Posterior vena cava (tissue), 2 donors: ENCODE results near the gene KRTAP12-3. TPM values are rescaled to one million over a fixed set of nuclear protein-coding genes. Genes with fewer than 3 reads are reported as not detected.
"Not testable (repeated sequence)": the region's sequence is repeated elsewhere in the genome, so short reads cannot be mapped to it uniquely, and the experiment has no call there.

Experiments used
- DNase-seq: peaks from one replicate; pipeline ENCODE4 v3.0.0-alpha.2; 2020; ENCODE audit warnings: low spot score
- intact Hi-C, 2 donors: fragments of 100-400 bp; cut with DNase I; formaldehyde crosslinking; loops; one replicate each; pipeline versions ENCODE4 v1.14.1 to v1.14.2; 2022 to 2023
- total RNA-seq, 2 donors: library from RNA; stranded (reverse); fragmentation: NEBNext Ultra II Directional; extraction: Animal tissue kit (Norgen Biotek cat#: 25700); gene quantifications; one replicate each; pipeline ENCODE4 v1.2.1, GENCODE V29; 2021
- donor health status: DM: yes; HTN: yes; CAD: no.
- donor health status: DM: yes; HTN: yes; CAD: no.

The KRTAP12-3 gene
- total RNA-seq, 2 donors from 2014 or later = not detected

DNA sequence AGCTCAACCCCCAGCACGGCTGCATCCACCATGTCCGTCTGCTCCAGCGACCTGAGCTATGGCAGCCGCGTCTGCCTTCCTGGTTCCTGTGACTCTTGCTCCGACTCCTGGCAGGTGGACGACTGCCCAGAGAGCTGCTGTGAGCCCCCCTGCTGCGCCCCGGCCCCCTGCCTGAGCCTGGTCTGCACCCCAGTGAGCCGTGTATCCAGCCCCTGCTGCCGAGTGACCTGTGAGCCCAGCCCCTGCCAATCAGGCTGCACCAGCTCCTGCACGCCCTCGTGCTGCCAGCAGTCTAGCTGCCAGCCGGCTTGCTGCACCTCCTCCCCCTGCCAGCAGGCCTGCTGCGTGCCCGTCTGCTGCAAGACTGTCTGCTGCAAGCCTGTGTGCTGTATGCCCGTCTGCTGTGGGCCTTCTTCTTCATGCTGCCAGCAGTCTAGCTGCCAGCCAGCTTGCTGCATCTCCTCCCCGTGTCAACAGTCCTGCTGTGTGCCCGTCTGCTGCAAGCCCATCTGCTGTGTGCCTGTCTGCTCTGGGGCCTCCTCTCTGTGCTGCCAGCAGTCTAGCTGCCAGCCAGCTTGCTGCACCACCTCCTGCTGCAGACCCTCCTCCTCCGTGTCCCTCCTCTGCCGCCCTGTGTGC lies 39.6 kb downstream of the KRTAP12-3 start, which contains the start of gene KRTAP10-12:
Gene KRTAP10-12 (plus strand): TSS at position 1 of the 639 bp plus-strand sequence. CDS start 30 bp downstream, at position 31.
- DNase-seq, intact Hi-C loops: not testable (repeated sequence)

DNA sequence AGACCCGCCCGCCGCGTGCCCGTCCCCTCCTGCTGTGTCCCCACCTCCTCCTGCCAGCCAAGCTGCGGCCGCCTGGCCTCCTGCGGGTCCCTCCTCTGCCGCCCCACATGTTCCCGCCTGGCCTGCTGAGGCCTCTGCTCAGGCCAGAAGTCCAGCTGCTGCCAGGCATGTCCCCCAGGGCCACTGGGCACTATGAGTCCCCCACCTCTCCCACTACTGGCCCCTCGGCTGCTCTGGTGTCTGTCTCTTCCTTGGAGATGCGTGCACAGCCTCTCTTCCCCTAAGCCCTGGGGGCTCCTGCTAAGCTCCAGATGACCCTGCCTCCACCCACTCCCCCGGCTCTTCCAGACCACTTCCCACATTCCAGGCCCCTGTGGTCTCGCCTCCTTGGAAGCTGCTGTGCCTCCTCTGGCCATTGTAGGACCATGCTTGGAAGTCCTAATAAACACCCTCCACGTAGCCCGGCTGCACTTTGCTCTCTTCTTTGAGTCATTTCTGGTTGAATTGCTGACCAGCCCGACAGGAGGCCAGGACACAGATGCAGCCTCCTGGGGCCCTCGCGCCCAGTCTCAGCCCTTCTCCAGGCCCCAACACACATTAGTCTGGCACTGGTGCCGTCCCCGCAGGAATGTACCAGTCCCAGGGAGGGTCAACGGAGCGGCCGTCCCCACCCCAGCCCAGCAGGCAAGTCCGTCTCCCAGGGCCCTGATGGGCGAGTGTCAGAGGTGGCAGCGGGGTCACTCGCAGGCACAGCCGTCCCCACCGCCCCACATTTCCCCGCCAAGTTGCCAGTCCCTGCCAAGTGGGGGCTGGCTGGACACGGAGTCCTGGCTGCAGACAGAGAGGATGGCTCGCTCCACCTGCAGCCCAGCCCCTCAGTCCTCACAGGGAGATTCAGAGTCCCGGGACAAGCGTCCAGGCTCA lies 40.3 kb downstream of the KRTAP12-3 start:
- intact Hi-C loops = no loop called here
- no peak for DNase-seq

DNA sequence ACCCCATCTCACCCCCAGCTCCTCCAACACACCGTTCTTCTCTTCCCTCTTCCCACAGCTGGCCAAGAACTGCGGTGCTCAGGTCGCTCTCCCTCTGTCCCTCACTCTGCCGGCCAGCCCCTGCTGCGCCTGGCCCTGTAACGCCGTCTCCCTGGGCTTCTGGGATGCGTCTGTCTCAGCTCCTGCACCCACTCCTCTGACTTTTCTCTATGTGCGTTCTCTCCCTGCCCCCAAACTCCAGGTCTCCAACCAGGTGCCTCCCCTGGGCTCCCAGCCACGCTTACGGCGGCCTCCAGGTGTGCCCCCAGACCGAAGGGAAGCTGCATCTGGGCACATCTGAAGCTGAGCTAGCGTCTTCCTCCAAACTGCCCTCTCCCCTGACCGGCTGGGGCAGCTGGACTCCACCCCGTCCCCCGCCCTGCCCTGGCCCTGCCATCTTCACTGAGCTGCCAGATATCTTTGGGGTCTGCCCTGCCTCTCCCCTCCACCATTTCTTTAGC lies 41.8 kb downstream of the KRTAP12-3 start:
- intact Hi-C loops = no loop called here
- DNase-seq = peak; percentile 63

DNA sequence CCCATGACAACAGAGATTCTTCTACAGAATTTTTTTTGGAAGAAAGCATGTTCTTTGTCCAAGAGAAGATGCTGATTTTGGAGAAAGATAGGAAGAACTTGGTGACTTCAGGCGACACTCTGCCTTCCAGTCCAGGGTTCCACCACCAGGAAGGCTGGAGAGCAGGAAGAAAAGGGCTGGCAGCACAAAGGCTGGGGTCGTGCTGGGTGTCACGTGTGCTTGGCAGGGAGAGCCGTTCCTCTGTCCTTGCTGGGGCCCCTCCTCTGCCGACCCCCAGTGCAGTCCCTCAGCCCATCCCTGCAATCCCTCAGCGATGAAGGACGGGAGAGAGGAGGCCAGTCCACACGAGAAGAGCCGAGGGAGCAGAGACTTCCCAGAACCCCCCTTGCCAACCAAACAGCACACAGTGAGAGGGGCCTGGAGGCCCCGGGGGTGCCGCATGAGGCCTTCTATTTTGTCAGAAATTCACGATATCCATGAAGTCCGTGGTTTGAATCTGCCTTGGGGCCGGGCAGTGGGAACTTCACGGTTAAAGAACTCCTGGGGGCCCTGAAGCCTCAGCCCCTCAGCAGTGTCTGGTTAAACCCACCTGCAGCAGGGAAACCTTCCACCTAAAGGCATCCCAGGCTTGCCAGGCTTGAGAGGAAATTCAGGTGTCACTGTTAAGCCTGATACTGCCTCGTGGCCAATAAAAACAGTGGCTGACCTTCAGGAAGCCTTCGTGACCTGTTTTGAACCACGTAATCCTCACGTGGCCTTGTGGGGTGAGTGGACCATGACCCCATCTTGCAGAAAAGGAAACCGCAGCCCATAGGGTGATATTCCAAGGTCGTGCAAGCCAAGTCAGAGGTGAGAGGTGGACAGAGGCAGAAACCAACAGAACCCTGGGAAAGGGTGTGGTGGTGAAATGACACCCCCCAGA lies 42.6 kb downstream of the KRTAP12-3 start:
- DNase-seq = peak; percentile 32
- intact Hi-C loops = no loop called here

DNA sequence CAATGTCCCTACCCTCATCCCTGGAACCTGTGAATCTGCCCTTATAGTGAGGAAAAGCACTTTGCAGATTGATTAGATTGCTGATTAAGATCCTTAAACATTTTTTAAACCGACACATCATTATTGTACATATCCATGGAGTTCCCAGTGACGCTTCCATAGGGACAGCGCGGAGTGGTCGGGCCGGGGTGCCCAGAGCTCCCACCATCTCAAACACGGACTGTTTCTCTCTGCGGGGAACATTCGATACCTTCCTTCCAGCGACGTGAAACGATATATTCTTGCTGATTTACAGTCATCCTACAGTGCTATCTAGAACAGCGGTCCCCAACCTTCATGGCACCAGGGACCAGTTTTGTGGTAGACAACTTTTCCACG lies 43.3 kb downstream of the KRTAP12-3 start:
- intact Hi-C loops = no loop called here
- DNase-seq = no peak

DNA sequence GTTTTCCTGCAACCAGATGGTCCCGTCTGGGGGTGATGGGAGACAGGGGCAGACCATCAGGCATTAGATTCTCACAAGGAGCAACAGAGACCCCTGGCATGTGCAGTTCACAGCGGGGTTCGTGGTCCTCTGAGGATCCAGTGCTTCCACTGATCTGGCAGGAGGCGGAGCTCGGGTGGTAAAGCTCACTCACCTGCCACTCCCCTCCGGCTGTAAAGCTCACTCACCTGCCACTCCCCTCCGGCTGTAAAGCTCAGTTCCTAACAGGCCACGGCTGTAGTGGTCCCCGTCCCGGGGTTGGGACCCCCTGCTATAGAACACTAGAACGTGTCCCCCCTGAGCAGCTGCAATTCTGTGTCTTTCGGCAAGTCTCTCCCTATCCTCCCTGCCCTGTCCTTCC lies 43.8 kb downstream of the KRTAP12-3 start:
- intact Hi-C loops = no loop called here
- DNase-seq = peak; percentile 71

DNA sequence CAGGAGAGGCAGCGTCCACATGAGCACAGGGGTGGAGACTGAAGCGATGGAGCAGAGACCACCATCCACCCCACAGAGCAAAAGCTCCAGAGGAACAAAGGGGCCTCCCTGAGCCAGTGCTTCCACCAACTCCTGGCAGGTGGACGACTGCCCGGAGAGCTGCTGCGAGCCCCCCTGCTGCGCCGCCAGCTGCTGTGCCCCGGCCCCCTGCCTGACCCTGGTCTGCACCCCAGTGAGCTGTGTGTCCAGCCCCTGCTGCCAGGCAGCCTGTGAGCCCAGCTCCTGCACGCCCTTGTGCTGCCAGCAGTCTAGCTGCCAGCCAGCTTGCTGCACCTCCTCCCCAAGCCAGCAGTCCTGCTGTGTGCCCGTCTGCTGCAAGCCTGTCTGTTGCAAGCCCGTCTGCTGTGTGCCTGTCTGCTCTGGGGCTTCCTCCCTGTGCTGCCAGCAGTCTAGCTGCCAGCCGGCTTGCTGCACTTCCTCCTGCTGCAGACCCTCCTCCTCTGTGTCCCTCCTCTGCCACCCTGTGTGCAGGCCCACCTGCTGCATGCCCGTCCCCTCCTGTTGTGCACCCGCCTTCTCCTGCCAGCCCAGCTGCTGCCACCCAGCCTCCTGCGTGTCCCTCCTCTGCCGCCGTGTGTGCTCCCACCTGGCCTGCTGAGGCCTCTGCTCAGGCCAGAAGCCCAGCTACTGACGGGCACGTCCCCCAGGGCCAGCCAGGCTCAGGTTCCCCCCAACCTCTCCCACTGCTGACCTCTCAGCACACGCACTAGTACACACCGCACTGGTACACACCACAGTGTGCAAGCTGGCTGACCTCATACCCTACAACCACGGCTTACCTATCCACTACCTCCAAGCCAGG lies 44.6 kb downstream of the KRTAP12-3 start:
- intact Hi-C loops = no loop called here
- DNase-seq = peak; percentile 74

DNA sequence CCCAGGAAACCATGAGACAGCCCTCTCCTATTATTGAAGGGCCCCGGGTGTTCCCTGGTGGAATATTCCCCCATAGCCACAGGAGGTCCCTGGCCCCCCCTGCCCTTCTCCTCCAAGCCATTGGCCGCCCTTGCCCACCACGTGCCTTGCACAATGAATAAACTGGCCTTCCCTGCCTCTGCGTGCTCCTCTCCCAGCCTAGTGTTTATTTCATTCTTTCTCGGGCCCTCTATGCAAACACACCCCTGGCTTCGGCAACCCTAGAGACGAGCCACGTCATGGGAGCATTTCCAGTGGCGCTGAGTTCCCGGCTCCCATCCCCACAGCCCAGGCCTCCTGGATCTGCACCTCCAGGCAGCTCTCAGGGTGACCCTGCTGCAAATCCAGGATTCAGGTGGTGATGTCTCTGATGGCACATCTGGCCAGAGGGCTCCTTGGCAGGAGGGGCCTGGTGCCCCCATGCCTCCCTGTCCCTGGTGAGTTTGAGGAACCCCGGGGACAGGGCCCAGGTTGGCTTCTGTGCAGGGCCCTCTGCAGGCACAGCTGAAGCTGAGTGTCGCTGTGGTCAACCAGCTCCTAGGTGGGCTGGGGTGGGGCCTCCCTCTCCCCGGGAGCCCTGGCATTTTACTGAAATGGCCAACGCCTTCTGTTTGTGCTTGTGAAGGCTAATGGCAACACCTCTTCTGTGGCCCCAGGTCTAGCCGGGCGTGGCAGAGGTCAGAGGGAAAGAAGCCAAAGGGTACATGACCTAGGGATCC lies 45.4 kb downstream of the KRTAP12-3 start:
- DNase-seq = peak; percentile 60
- intact Hi-C loops = no loop called here

DNA sequence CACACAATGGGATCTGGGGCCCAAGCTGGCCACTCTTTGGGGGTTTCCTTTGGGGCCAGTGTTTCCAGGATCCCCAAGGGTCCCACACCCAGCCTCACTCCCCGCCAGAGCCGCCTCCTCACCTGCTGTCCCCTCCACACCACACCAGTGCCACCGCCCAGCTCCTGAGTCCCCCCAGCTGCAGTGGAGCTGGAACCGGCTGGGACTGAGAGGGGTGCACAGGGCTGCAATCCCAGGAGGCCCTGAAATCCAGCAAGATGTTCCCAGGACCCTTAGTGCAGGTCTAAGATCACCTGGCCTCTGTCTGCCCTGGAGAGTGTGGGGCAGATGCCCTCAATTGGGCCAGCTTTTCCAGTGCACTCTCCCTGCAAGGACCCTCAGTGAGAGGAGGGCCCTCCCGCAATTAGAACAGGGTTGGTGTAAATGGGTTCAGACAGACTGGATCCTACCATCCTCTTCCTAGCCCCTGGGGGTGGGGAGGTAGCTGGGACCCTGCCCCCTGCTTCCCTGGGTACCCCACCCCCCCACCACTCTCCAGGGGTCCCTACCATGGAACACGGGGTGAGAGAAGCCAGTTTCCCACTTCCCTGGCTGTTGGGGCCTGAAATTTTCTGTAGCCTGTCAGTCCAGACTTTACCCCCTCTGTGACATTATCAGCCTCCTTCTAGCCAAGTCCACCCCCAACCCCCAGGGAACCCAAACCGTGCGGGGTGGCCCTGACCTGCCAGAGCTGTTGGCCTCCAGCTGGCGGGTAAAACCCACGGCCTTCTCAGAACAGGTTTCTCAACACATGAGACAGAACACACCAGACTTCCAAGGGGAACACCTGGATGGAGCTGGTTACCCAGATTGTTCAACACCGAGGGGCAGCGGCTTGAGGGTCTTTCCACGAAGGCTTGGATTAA lies 46.3 kb downstream of the KRTAP12-3 start:
- intact Hi-C loops = no loop called here
- DNase-seq = peak; percentile 40

DNA sequence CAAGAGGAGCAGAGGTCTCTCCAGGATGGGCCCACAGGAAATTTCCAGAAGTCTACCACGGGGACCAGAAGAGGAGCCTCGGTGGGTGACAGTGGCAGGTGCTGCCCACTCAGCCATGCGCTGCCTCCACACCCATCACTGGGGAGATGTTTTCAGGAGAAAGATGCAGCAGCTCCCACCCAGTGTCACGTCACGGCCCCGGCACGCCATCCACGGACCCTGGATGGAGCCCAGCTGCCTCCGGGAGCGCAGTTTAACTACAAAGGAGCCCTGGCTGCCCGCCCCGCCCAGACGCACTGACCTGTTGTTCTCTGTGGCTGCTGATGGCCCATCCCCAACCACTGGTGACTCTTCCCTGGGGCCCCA lies 46.9 kb downstream of the KRTAP12-3 start:
- DNase-seq = peak; percentile 35
- intact Hi-C loops = no loop called here

DNA sequence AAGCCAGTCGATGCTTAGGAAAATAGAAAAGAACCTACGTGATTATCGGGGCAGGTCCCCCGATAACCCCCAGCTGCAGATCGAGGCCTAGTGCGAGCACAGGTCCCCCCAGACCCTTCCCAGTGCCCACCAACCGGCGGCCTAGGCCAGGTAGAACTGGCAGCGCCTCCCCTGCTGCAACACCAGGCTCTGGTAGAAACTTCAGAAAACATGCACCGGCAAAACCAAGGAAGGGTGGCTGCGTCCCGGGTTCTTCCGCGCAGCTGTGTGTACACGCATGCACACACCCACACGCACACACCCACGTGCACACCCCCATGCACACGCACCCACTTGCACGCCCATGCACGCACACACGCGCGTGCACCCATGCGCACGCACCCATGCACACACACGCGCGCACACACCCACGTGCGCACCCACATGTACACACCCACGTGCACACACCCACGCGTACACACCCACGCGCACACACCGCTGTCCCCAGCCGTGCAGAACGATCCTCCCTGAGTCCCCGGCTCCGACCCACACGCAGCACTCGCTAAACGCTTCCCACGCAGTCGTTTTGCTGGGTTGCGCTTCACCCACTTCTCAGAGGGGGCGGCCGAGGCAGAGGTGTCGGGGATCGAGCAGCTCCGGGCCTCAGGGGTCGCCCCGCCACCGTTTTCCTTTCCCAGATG lies 48.4 kb downstream of the KRTAP12-3 start:
- intact Hi-C loops = no loop called here
- DNase-seq = peak; percentile 76

DNA sequence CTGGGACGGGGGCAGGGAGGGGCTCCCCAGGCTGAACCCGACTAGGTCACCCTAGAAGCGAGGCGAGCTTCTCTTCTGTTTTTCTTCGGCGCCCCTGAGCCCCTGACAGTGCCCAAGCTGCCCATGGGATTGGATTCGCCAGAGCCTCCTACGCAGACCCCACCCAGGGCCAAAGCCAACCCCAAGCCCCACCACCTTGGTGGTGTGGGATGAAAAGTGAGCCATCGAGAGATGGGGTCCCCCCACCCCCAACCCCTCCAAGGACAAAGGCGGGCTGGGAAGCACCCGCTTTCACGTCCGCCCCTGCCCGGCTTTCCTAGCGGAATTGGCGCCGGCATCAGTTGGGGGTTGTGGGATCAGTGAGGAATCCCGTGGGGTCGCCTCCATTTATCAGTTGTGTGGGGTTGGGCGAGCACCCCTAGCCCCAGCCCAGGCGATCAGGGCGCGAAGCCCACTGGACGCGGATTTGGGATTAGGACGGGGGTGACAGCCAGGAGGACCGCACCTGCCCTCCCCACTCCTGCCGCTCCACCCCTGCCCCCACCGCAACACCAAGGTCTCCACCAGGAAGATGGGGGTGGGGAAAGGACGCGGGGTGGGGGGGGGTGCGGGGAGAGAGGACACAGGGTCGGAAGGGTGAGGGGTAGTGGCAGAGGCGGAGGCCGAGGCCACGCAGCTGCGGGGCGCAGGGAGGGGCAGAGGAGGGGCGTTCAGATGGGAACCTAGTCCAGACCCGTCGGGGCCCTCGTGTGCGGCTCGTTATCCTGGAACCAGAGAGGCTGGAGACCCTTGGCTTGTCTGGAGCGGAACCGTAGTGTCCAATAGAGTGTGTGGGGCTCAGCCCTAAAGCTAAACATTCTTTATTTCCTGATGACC lies 49.2 kb downstream of the KRTAP12-3 start:
- intact Hi-C loops = no loop called here

More for the DNA sequence above, 49.2 kb downstream of the KRTAP12-3 start:
- DNase-seq = peak; percentile 64
